ENCODE data around the gene MTTP. TPM values are rescaled to one million over a fixed set of nuclear protein-coding genes. Genes with fewer than 3 reads are reported as not detected.

MTTP gene
- total and polyA plus RNA-seq, 12 donors: 0.23 to 5.9 (median 3.0) TPM

GRCh38 chr4:99651811-99652485 lies 77.3 kb downstream of the MTTP start:
- Histone ChIP-seq H3K36me3 (no peaks in the 10 kb centered on the region), H3K27ac (no peak overlapping the region), H3K27me3 (no peaks in the 10 kb centered on the region), H3K4me3 (no peak overlapping the region), H3K9me3 (peaks cover 0 to 9% (median 0%) of the 10 kb centered on the region in 11 donors), H3K4me1 (peaks cover 0 to 28% (median 9%) of the 10 kb centered on the region in 9 donors)
- WGBS, 2 donors: 94 to 95% methylated on average over 49 of the region's 49 CpGs
- DNase-seq (no peak), ATAC-seq (no peak)
- TF ChIP-seq CTCF (IDR thresholded peaks at IDR 0.05): no peak
- intact Hi-C loops (cut with DNase I): no loop called here

- Histone ChIP-seq H3K27ac (no peak overlapping the region), H3K4me3 (no peak overlapping the region), H3K4me1 (peaks cover 0 to 28% (median 6%) of the 10 kb centered on the region in 9 donors), H3K36me3 (no peaks in the 10 kb centered on the region), H3K9me3 (peaks cover 0 to 9% (median 0%) of the 10 kb centered on the region in 11 donors), H3K27me3 (no peaks in the 10 kb centered on the region)
- DNase-seq (no peak), ATAC-seq (no peak)
- intact Hi-C loops (cut with DNase I): no loop called here
- WGBS, 2 donors: 93 to 95% methylated on average over 43 of the region's 43 CpGs
- no peak for TF ChIP-seq CTCF (IDR thresholded peaks at IDR 0.05)
Measured at GRCh38 chr4:99652596-99653436, 78.2 kb downstream of the MTTP start.

- Histone ChIP-seq H3K4me1 (peaks cover 0 to 35% (median 4%) of the 10 kb centered on the region in 9 donors), H3K27ac (peak overlapping the region in 1 of 10 donors; percentile 8), H3K9me3 (peaks cover 0 to 9% (median 0%) of the 10 kb centered on the region in 11 donors), H3K36me3 (no peaks in the 10 kb centered on the region), H3K4me3 (no peak overlapping the region), H3K27me3 (no peaks in the 10 kb centered on the region)
- no peak for ATAC-seq
- DNase-seq: no peak
- TF ChIP-seq CTCF (IDR thresholded peaks at IDR 0.05): no peak
- 85 to 90% methylated on average over 9 of the region's 9 CpGs for WGBS, 2 donors
- intact Hi-C loops (cut with DNase I): no loop called here
Measured at GRCh38 chr4:99653916-99654315, 79.3 kb downstream of the MTTP start.

GRCh38 chr4:99654361-99654761 lies 79.7 kb downstream of the MTTP start:
- ATAC-seq (no peak), DNase-seq (no peak)
- no peaks in the 10 kb centered on the region for H3K36me3 ChIP-seq
- peaks cover 0 to 9% (median 0%) of the 10 kb centered on the region in 11 donors for H3K9me3 ChIP-seq
- TF ChIP-seq CTCF (IDR thresholded peaks at IDR 0.05): no peak
- H3K4me1 ChIP-seq: peaks cover 0 to 35% (median 4%) of the 10 kb centered on the region in 9 donors
- H3K27me3 ChIP-seq: no peaks in the 10 kb centered on the region
- WGBS, 2 donors: 71 to 72% methylated on average over 15 of the region's 15 CpGs
- peak overlapping the region in 2 of 10 donors; percentile 8 to 24 for H3K27ac ChIP-seq
- intact Hi-C loops (cut with DNase I): no loop called here
- no peak overlapping the region for H3K4me3 ChIP-seq
